ENCODE measurements around the gene TUBB2B. TPM values are rescaled to one million over a fixed set of nuclear protein-coding genes. Genes with fewer than 3 reads are reported as not detected.

TUBB2B gene
- total and polyA plus RNA-seq, 2 experiments from 2014 or later, result 355 to 794 TPM

- TF ChIP-seq EZH2phosphoT487 (IDR thresholded peaks at IDR 0.05; ENCODE audit: unreplicated experiment) (no peak), POLR2AphosphoS5 (IDR thresholded peaks at IDR 0.05; ENCODE audit: low read depth) (no peak), JUNB (IDR thresholded peaks at IDR 0.05; ENCODE audit: unreplicated experiment) (no peak), NANOG (IDR thresholded peaks at IDR 0.05; ENCODE audit: borderline replicate concordance) (no peak), ZNF114 (CRISPR knock-in tag; IDR thresholded peaks at IDR 0.05) (no peak), ZNF331 (CRISPR knock-in tag; IDR thresholded peaks at IDR 0.05; ENCODE audit: low read depth) (no peak), EZH2 (IDR thresholded peaks at IDR 0.05; ENCODE audit: low read depth, unreplicated experiment) (no peak)
- TF ChIP-seq, protein P1, sequence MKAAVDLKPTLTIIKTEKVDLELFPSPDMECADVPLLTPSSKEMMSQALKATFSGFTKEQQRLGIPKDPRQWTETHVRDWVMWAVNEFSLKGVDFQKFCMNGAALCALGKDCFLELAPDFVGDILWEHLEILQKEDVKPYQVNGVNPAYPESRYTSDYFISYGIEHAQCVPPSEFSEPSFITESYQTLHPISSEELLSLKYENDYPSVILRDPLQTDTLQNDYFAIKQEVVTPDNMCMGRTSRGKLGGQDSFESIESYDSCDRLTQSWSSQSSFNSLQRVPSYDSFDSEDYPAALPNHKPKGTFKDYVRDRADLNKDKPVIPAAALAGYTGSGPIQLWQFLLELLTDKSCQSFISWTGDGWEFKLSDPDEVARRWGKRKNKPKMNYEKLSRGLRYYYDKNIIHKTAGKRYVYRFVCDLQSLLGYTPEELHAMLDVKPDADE (IDR thresholded peaks at IDR 0.05), result no peak
These were observed 22.5 kb downstream of the TUBB2B start (continued) for GRCh38 chr6:3204921-3205320.

- Histone ChIP-seq H3K27me3 (ENCODE audit: insufficient read depth) (no peaks in the 10 kb centered on the region), H3K4me3 (no peak overlapping the region), H3K4me1 (ENCODE audit: insufficient read depth) (peaks cover 3% of the 10 kb centered on the region; the same call in 1 of the 2 replicates), H3K9me2 (ENCODE audit: insufficient read depth) (peaks cover 5% of the 10 kb centered on the region), H3K27ac (ENCODE audit: low read depth) (no peak overlapping the region), H3K36me3 (ENCODE audit: insufficient read depth) (no peaks in the 10 kb centered on the region), H2AFZ (peak overlapping the region; percentile 63; the same call in 1 of the 2 replicates), H3K4me2 (no peak overlapping the region), H3K79me2 (replicated peaks; ENCODE audit: insufficient read depth) (no peaks in the 10 kb centered on the region), H4K20me1 (replicated peaks; ENCODE audit: insufficient read depth) (no peaks in the 10 kb centered on the region), H3F3A (replicated peaks; ENCODE audit: low read depth) (peaks cover 4% of the 10 kb centered on the region)
- Mint-ChIP-seq H3K27me3 (ENCODE audit: insufficient read depth, low read depth, poor library complexity) (peaks cover 3% of the 10 kb centered on the region), H3K4me3 (no peak overlapping the region), H3K4me1 (peaks cover 27% of the 10 kb centered on the region), H3K9me3 (0 out of 3 replicates have a peak, but pooled peaks cover 6% of the 10 kb centered on the region), H3K27ac (no peak overlapping the region), H3K36me3 (ENCODE audit: low read depth) (no peaks in the 10 kb centered on the region)
- no peak for ATAC-seq
- DNase-seq (ENCODE audit: low spot score), result no peak
- no peak for TF ChIP-seq ZNF331 (CRISPR knock-in tag; IDR thresholded peaks at IDR 0.05; ENCODE audit: low read depth)
- TF ChIP-seq CTCF (conservative IDR thresholded peaks at IDR 0.05; ENCODE audit: low read depth in 2 of 2), result no peak
- no peak for TF ChIP-seq JUNB (IDR thresholded peaks at IDR 0.05; ENCODE audit: unreplicated experiment)
- TF ChIP-seq STAT1 (IDR thresholded peaks at IDR 0.05; ENCODE audit: unreplicated experiment), result no peak
- no peak for TF ChIP-seq EZH2 (IDR thresholded peaks at IDR 0.05; ENCODE audit: low read depth, unreplicated experiment)
- TF ChIP-seq CREB1 (CRISPR knock-in tag; IDR thresholded peaks at IDR 0.05; ENCODE audit: low read depth), result no peak
- no peak for TF ChIP-seq POLR2AphosphoS5 (IDR thresholded peaks at IDR 0.05; ENCODE audit: low read depth)
- TF ChIP-seq, protein P1 (IDR thresholded peaks at IDR 0.05), result no peak
- TF ChIP-seq REST (IDR thresholded peaks at IDR 0.05; ENCODE audit: unreplicated experiment), result no peak
- TF ChIP-seq ZNF114 (CRISPR knock-in tag; IDR thresholded peaks at IDR 0.05), result no peak
These were observed 24.3 kb downstream of the TUBB2B start for GRCh38 chr6:3202999-3203696.
